Measurements from ENCODE around the gene TP63.
"Not testable (repeated sequence)": the region's sequence is repeated elsewhere in the genome, so short reads cannot be mapped to it uniquely, and the experiment has no call there.

Gene TP63

GRCh38 chr3:189728915-189729314, 97.7 kb downstream of the TP63 start:
- DNase-seq: no peak

DNA sequence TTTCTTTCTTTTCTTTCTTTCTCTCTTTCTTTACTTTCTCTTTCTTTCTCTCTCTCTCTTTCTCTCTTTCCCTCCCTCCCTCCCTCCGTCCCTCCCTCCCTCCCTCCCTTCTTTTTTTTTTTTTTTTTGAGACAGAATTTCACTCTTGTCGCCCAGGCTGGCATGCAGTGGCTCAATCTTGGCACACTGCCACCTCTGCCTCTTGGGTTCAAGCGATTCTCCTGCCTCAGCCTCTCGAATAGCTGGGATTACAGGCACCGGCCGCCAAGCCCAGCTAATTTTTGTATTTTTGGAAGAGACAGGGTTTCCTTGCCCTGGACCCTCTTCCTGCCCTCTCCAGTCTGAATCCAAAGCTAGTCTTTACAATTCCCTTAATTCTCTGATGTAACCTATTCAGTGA, 102.9 kb downstream of the TP63 start:
- no peak for DNase-seq

DNA sequence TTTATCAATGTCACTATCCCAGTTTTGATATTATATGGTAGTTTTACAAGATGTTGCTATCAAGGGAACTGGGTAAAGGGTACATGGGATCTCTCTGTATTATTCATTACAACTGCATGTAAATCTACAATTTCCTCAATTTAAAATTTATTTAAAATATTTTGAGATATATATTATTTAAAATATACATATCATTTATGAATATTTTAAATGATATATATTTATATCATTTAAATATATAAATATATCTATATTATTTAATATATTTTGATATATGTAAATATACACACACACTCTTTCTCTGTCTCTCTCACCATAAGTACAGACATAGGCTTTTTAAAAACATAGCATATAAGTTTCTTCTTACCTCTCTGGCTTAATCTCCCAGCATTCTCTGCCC, 104.7 kb downstream of the TP63 start:
- no peak for DNase-seq

DNA sequence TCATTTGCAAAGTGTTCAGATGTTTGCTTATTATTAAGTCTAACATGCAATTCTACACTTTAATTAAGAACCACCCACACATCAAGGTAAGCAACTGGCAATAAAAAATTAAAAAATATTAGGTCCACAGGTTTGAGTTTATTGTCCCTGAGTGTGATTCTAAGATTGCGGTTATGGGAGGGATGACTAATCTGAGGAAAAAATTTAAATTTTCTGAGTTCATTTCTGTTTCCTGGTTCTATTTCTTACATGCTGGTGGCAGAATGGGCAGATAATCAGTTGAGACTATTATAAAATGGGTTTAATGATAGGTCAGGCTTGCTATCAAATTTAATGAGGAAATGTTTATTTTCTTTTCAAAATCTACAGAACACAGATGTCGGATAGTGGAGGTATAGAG, 105.9 kb downstream of the TP63 start:
- DNase-seq: no peak

DNA sequence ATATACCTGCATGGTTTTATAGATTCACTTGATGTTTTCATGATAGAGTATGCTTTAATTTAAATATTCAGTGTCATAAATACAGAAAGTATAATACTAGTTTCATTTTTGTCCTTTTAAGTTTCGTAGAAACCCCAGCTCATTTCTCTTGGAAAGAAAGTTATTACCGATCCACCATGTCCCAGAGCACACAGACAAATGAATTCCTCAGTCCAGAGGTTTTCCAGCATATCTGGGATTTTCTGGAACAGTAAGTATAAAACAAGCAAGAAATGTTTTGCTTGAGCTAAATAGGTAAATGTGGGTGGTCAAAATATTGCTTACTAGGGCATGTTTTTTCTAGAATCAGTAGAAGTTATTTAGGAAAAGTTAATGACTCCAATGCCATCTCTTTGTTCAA, 106.4 kb downstream of the TP63 start:
- no peak for DNase-seq

- DNase-seq: no peak
These were observed 108.2 kb downstream of the TP63 start for GRCh38 chr3:189739378-189739777.

- DNase-seq: no peak
These were observed 109.0 kb downstream of the TP63 start for GRCh38 chr3:189740156-189740555.

- no peak for DNase-seq
These were observed 113.0 kb downstream of the TP63 start for GRCh38 chr3:189744235-189744634.

DNA sequence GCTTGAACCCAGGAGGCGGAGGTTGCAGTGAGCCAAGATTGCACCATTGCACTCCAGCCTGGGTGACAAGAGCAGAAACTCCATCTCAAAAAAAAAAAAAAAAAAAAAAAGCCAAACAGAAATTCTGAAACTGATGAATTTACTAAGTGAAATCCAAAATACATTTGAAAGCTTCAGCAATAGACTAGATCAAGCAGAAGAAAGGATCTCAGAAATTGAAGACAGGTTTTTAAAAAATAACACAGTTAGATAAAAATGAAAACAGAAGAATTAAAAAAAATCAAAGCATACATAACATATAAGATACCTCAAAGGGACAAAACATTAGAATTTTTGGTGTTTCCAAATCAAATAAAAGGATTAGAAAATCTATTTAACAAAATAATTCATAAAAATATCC, 114.4 kb downstream of the TP63 start:
- DNase-seq: no peak

- DNase-seq: no peak
These were observed 116.9 kb downstream of the TP63 start for GRCh38 chr3:189748046-189748445.

GRCh38 chr3:189750972-189751371, 119.8 kb downstream of the TP63 start:
- DNase-seq: not testable (repeated sequence)

DNA sequence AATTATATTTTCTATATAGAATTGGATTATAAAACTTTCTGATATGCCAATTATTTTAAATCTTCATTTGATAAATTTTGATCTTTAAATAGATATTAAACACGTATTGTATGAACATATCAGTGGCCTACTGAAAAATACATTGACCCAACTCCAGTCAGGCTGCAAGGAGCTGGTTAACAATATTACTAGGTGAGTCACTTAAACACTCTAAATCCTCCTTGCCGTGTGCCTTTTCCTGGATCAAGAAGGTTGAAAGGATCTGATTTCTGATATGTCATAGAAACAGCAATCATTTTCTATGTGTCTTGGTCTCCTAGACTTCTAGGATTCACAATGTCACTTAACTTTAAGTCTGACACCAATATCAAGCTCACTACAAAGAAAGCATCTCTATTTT, 123.2 kb downstream of the TP63 start:
- DNase-seq: no peak

DNA sequence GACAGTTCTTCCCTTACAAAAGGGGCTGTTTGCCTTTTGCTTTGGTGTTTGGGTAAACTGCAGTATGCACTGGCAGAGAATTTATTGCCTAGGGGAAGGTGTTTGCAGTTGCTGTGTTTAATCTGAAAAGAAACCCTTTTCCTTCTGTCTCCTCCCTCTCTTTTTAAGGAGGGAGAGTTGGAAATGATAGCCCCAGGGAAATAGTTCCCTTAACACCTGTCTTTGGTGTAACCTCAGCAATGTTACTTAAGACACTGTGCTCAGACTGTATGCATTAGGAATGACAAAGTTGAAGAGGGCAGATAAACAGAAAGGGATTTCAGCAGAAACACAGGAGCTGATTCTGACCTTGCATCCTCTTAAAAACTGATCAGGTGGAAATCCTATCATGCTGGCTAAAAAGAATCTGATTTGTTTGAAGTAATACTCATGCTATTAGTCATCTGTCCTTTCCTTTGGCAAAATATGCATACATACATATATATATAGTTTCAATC, 125.4 kb downstream of the TP63 start:
- no peak for DNase-seq

DNA sequence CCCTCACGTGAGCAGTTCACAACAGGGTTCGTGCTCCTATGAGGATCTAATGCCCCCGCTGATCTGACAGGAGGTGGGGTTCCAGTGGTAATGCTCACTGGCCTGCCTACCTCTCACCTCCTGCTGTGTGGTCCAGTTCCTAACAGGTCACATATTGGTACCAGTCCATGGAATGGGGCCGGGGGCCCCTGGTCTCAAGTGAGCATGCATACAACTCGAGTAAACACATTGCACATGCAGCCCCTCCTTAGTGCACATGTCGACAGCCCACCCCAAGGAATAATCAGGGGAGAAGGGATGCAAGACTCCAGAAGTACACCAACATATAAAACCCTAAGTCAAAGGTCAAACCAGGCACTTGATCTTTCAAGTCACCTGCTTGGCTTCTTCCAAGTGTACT, 127.0 kb downstream of the TP63 start:
- DNase-seq: no peak

- no peak for DNase-seq
These were observed 135.2 kb downstream of the TP63 start for GRCh38 chr3:189766416-189766815.

- DNase-seq: no peak
These were observed 140.8 kb downstream of the TP63 start for GRCh38 chr3:189771842-189772450.

DNA sequence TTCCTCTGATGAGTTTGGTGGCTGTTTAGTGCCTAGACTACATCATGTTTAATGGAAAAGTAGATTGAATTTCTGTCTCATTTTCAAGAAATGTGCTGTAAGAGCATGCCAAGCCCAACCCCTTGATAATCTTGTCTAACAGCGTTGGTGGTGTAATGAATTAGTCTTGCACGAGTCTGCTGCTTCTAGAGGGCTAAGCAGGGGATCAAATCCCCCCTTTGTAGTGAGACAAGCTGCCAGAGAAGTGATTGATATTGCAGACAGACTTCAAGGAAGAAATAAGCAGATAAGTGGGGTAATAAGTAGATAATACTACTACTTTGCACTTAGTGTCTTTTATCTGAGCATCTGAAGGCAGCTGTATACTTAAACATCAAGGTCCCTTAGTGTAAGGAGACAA, 141.4 kb downstream of the TP63 start:
- no peak for DNase-seq

DNA sequence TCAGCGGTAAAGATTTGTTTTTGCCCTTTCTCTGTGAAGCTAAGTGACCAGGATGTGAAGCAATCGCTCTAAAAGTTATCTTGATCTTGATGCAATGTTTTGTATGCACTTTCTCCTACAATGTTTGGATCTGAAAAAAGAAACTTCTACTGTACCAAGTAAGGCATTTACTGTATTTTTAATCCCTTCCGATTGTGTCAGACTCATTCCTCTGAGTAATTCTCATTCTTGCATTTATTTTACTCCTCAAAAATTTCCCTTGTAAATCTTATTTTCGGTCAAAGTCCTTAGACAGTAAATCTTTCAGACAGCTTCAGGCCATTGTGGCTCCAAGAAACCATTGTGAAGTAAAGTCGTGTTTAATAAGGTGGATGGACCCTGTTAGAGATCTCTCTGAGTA, 141.9 kb downstream of the TP63 start:
- no peak for DNase-seq

DNA sequence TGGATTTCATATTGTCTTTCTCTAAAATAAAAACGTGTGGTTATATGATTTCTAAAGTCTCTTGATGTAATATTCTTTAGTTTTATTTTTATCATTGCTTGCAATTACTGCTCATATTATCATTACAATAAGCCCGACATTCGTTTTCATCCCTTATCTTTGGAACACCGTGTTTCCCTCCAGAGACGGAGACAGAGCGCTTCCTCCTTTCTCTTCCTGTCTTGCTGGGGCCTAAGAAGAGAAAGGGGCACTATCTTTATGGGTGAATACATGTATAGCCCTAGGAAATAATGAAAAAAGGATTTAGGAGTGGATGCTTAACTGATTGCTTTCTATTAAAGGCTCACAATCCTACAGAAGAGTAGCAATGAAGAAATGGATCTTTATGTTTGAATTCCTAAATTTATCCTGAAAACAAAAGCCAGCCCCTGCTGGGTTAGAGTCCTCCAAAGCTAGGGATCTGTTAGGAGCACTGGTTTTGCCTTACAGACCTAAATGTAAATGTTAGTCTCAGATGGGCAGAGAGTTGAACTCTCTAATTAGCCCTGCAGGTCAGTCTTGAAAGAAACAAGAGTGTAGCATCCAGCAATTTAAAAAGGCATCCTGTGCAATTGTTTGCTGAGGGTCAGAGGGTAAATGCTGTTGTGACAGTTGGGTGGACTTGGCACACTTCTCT, 145.1 kb downstream of the TP63 start:
- DNase-seq: no peak

GRCh38 chr3:189778340-189778950, 147.3 kb downstream of the TP63 start:
- DNase-seq: no peak

DNA sequence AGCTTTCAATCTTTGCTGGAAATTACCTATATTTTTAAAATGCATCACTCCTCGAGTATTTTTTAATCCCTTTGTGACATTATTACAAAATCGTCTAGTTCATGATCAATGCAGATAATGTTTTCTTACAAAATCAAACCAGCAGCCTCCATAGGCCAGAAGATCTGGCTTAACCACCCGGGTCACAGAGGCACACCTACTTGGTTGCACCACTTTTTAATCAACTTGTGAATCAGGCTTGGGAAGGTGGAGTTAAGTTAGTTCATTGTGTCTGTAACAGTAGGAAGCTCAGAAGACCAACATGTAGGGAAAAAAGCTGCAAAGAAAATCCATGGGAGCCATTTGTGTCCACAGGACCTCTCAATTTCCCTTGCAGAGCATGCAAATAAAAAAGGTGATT, 148.0 kb downstream of the TP63 start:
- DNase-seq: no peak

DNA sequence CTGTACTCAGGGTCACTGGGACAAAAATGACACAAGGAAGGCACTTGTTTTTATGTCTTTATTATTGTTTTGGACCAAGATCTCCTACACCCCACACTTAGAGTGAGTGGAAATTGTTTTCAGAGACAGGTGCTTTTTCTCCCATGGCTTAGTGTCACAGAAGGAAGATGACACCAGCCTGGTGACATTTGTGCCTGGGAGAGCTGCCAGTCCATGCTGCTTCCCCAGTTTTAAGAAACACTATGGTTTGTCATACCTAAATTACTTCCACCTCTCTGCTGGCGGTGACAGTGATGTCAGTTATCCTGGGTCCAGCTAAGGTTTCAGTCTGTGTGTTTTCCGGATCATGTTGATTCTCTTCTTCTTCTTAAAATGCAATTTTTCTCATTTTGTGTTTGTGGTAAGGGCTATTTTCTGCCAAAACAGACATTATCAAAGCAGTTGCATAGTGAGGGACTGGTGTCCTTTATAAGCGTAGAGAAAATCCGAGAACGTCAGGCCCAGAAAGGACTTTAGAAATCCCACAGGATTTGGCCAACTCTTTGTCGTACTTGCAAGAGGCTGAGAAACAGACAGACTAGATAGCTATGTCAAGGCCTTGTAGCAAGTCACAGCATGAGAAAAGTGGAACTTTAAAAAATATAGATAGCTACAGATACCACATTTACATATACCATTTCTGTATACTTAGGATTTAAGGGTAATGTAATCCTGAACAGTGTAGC, 149.5 kb downstream of the TP63 start:
- DNase-seq: no peak

GRCh38 chr3:189781415-189781814, 150.2 kb downstream of the TP63 start:
- DNase-seq: no peak

All from NCI-H1092 (cell line).